ENCODE results near the gene EFCAB6. TPM values are rescaled to one million over a fixed set of nuclear protein-coding genes. Genes with fewer than 3 reads are reported as not detected.

Gene EFCAB6
- total RNA-seq, 1 experiment from 2014 or later = 0.21 TPM

DNA sequence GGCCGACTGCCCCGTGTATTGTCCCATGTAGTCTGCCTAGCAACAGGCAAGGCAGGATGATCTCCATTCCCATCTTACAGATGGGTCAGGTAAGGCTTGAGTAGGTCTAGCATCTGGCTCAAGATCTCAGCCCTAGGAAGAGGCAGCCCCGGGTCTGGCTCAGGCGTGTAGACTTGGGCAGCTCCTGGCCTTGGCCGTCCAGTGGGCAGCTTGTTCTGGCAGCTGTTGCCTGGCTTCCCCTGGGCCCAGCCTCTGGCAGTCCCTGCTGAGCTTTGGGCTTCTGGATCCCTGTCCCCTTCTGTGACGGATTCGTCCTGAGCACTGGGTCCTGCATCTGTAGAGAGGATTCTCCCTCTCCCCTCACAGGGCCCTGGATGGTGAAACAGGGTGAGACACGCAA lies 327.9 kb downstream of the EFCAB6 start:
- POLR2A ChIA-PET = no interaction called here
- intact Hi-C loops (cut with micrococcal nuclease; ENCODE audit: unreplicated experiment) = no loop called here
- DNase-seq (ENCODE audit: low read depth, low spot score) = no peak
- Histone ChIP-seq H3K36me3 (ENCODE audit: control insufficient read depth, insufficient read depth, low read length) (no peaks in the 10 kb centered on the region), H3K4me1 (ENCODE audit: control insufficient read depth, insufficient read depth, low read length) (no peaks in the 10 kb centered on the region), H3K4me3 (ENCODE audit: low read depth in 2 of 2, low read length in 2 of 2) (no peak overlapping the region), H3K9me3 (ENCODE audit: control insufficient read depth, insufficient read depth, low read depth, low read length) (no peaks in the 10 kb centered on the region), H3K27me3 (ENCODE audit: control insufficient read depth, insufficient read depth, low read length) (no peaks in the 10 kb centered on the region), H3K27ac (ENCODE audit: low read length) (no peak overlapping the region)
- BruUV-seq (replicated peaks) = no TSS peak
- CTCF ChIA-PET = no interaction called here
- in situ Hi-C loops (cut with HindIII; ENCODE audit: low pct_unique_long_range_greater_than_20kb, low sequenced_read_pairs) = no loop called here
- TF ChIP-seq CTCF (IDR thresholded peaks at IDR 0.05) (no peak), POLR2AphosphoS5 (IDR thresholded peaks at IDR 0.05; ENCODE audit: low read depth, low read length) (no peak), SIN3A (IDR thresholded peaks at IDR 0.05; ENCODE audit: borderline replicate concordance, insufficient read depth, low read depth, low read length) (no peak), REST (IDR thresholded peaks at IDR 0.05; ENCODE audit: insufficient read depth in 1 of 2, low read depth in 2 of 2, low read length in 1 of 2) (no peak), TCF7L2 (IDR thresholded peaks at IDR 0.05; ENCODE audit: low read depth, low read length) (no peak)
- ATAC-seq = no peak

DNA sequence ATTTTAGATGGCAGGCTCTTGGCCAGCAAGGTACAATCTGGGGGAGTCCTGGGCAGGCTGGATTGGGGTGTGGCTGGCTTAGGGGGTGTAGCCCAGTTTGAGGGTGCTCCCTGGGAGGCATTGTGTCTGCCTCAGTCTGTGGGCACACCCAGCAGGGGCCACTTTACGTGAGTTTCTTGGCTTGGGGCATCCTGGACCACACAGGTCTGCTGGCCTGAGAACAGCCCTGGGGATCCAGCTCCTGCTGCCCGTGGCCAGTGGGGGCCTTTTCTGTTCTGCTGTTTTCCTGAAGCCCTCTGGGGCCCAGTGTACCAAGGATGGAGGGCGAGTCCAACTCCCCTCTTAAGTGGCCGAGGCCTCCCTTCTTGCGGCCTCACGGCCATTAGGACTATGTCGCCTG lies 328.4 kb downstream of the EFCAB6 start:
- Histone ChIP-seq H3K4me1 (ENCODE audit: control insufficient read depth, insufficient read depth, low read length) (no peaks in the 10 kb centered on the region), H3K27ac (ENCODE audit: low read length) (no peak overlapping the region), H3K4me3 (ENCODE audit: low read depth in 2 of 2, low read length in 2 of 2) (no peak overlapping the region), H3K27me3 (ENCODE audit: control insufficient read depth, insufficient read depth, low read length) (no peaks in the 10 kb centered on the region), H3K36me3 (ENCODE audit: control insufficient read depth, insufficient read depth, low read length) (no peaks in the 10 kb centered on the region), H3K9me3 (ENCODE audit: control insufficient read depth, insufficient read depth, low read depth, low read length) (no peaks in the 10 kb centered on the region)
- DNase-seq (ENCODE audit: low read depth, low spot score) = no peak
- TF ChIP-seq TCF7L2 (IDR thresholded peaks at IDR 0.05; ENCODE audit: low read depth, low read length) (no peak), REST (IDR thresholded peaks at IDR 0.05; ENCODE audit: insufficient read depth in 1 of 2, low read depth in 2 of 2, low read length in 1 of 2) (no peak), CTCF (IDR thresholded peaks at IDR 0.05) (no peak), POLR2AphosphoS5 (IDR thresholded peaks at IDR 0.05; ENCODE audit: low read depth, low read length) (no peak), SIN3A (IDR thresholded peaks at IDR 0.05; ENCODE audit: borderline replicate concordance, insufficient read depth, low read depth, low read length) (no peak)
- intact Hi-C loops (cut with micrococcal nuclease; ENCODE audit: unreplicated experiment) = no loop called here
- in situ Hi-C loops (cut with HindIII; ENCODE audit: low pct_unique_long_range_greater_than_20kb, low sequenced_read_pairs) = no loop called here
- no TSS peak for BruUV-seq (replicated peaks)
- CTCF ChIA-PET = no interaction called here
- POLR2A ChIA-PET = no interaction called here
- ATAC-seq = no peak
